KMS-11 (cell line): ENCODE results near the gene FOXA1.

ENCODE experiments used
- H2AFZ ChIP-seq: fragments of 200-600 bp; sonication (generic); 2 replicates; pipeline ENCODE4 v1.6.1; 2016; ENCODE audit warnings: antibody characterized with exemption, mixed run types, low read depth
- H3K27ac ChIP-seq: fragments of 200-600 bp; sonication (generic); 2 replicates; pipeline ENCODE4 v1.6.1; 2016; ENCODE audit warnings: mild to moderate bottlenecking, mixed run types
- H3K27me3 ChIP-seq: fragments of 200-600 bp; sonication (generic); 2 replicates; pipeline ENCODE4 v1.6.1; 2017; ENCODE audit warnings: mild to moderate bottlenecking, low read depth, mixed run types, moderate library complexity; ENCODE audit not compliant: insufficient read depth
- H3K36me3 ChIP-seq: fragments of 200-600 bp; sonication (generic); 2 replicates; pipeline ENCODE4 v1.6.1; 2017; ENCODE audit warnings: mild to moderate bottlenecking, mixed run types; ENCODE audit not compliant: insufficient read depth
- H3K4me1 ChIP-seq: fragments of 200-600 bp; sonication (generic); 2 replicates; pipeline ENCODE4 v1.6.1; 2016; ENCODE audit warnings: mild to moderate bottlenecking, low read depth, mixed run types; ENCODE audit not compliant: poor library complexity, severe bottlenecking
- H3K4me2 ChIP-seq: fragments of 200-600 bp; sonication (generic); 2 replicates; pipeline ENCODE4 v1.7.0; 2016; ENCODE audit warnings: mild to moderate bottlenecking, mixed run types
- H3K4me3 ChIP-seq: fragments of 200-600 bp; sonication (generic); IDR thresholded peaks from 2 replicates; pipeline ENCODE4 v1.6.1; 2017; ENCODE audit warnings: low read depth, low read length, mixed read lengths; ENCODE audit not compliant: insufficient read depth
- H3K79me2 ChIP-seq: fragments of 200-600 bp; sonication (generic); 2 replicates; pipeline ENCODE4 v1.6.1; 2016; ENCODE audit warnings: low read depth, mixed run types; ENCODE audit not compliant: insufficient read depth
- H3K9ac ChIP-seq: fragments of 200-600 bp; sonication (generic); 2 replicates; pipeline ENCODE4 v1.6.1; 2016; ENCODE audit warnings: mild to moderate bottlenecking, mixed run types
- H4K20me1 ChIP-seq: fragments of 200-600 bp; sonication (generic); 2 replicates; pipeline ENCODE4 v1.6.1; 2016; ENCODE audit warnings: mild to moderate bottlenecking, mixed run types; ENCODE audit not compliant: insufficient read depth
- TF ChIP-seq, protein P1 (sequence below): fragments of 200-600 bp; sonication (generic); conservative IDR thresholded peaks from 2 replicates; pipeline ENCODE4 v1.6.1; 2017; ENCODE audit warnings: low read depth, mild to moderate bottlenecking, antibody characterized with exemption, low read length, moderate library complexity, mixed read lengths

FOXA1 gene

DNA sequence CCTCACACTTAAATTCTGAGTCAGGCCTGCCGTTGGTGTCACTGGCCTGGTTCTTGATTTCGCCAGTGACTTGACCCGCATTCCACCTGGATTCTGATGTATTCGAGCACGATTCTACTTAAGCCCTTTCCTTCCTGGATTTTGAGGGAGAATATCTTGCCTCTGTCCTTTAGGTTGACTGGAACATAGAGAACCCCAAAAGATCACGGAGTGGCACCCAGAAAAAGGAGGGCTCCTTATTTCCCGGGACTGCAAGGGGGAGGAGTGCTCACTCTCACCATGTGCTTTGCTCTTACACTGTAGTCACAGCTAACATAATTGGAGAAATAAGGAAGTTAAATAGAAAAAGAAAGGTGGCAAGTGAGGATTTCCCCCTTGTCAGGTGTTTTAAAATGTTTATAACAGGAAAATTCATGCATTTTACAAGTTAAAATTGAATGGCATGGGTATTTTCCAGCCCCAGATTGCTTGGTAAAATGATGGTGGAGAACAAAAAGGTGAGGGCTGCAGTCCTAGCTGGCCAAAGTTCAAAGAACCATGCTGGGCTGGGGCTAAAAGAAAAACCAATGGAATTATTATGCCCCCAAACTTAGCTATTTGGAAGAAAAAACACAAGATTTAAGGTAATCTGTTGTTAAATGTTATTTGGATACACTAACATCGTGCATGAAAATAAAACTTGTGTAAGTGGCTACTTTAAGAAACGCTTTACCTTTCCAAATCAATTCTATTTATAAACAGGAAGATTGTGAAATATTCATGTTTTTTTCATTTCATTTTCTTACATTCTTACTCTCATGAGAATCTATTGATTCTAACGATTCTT lies 8.9 kb downstream of the FOXA1 start:
- no peak overlapping the region for H3K9ac ChIP-seq
- no peak overlapping the region for H2AFZ ChIP-seq
- H3K27me3 ChIP-seq, result no peaks in the 10 kb centered on the region
- H3K36me3 ChIP-seq, result no peaks in the 10 kb centered on the region
- no peak overlapping the region for H3K4me2 ChIP-seq
- no peak overlapping the region for H3K4me3 ChIP-seq
- no peak overlapping the region for H3K27ac ChIP-seq
- H3K4me1 ChIP-seq, result no peaks in the 10 kb centered on the region
- H4K20me1 ChIP-seq, result no peaks in the 10 kb centered on the region
- H3K79me2 ChIP-seq, result no peaks in the 10 kb centered on the region
- TF ChIP-seq, protein P1, sequence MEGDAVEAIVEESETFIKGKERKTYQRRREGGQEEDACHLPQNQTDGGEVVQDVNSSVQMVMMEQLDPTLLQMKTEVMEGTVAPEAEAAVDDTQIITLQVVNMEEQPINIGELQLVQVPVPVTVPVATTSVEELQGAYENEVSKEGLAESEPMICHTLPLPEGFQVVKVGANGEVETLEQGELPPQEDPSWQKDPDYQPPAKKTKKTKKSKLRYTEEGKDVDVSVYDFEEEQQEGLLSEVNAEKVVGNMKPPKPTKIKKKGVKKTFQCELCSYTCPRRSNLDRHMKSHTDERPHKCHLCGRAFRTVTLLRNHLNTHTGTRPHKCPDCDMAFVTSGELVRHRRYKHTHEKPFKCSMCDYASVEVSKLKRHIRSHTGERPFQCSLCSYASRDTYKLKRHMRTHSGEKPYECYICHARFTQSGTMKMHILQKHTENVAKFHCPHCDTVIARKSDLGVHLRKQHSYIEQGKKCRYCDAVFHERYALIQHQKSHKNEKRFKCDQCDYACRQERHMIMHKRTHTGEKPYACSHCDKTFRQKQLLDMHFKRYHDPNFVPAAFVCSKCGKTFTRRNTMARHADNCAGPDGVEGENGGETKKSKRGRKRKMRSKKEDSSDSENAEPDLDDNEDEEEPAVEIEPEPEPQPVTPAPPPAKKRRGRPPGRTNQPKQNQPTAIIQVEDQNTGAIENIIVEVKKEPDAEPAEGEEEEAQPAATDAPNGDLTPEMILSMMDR, result no peak

DNA sequence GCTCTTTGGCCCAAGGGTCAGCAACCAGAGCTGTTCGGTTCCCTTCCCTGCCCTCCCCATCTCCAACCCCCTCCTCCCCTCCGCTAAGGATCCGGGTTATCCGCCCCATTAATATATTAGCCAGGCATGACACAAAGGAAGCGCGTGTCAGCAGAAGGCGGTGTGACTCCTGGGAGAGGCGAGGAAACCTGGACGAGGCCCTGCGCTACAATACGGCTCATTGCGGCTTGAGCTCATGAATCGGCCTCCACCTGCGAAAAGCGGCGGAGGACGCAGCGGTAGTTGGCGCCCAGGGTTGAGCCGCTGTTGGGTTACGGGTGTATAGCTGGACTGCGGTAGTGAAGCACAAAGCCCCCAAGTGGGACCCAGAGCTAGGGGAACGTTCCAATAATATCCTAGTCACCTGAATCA lies 9.9 kb downstream of the FOXA1 start:
- H3K9ac ChIP-seq, result no peak overlapping the region
- H3K79me2 ChIP-seq, result no peaks in the 10 kb centered on the region
- H3K4me2 ChIP-seq, result no peak overlapping the region
- no peaks in the 10 kb centered on the region for H3K4me1 ChIP-seq
- H3K4me3 ChIP-seq, result no peak overlapping the region
- H3K27me3 ChIP-seq, result no peaks in the 10 kb centered on the region
- TF ChIP-seq, protein P1, result no peak
- H4K20me1 ChIP-seq, result no peaks in the 10 kb centered on the region
- H3K36me3 ChIP-seq, result no peaks in the 10 kb centered on the region
- no peak overlapping the region for H3K27ac ChIP-seq
- no peak overlapping the region for H2AFZ ChIP-seq

DNA sequence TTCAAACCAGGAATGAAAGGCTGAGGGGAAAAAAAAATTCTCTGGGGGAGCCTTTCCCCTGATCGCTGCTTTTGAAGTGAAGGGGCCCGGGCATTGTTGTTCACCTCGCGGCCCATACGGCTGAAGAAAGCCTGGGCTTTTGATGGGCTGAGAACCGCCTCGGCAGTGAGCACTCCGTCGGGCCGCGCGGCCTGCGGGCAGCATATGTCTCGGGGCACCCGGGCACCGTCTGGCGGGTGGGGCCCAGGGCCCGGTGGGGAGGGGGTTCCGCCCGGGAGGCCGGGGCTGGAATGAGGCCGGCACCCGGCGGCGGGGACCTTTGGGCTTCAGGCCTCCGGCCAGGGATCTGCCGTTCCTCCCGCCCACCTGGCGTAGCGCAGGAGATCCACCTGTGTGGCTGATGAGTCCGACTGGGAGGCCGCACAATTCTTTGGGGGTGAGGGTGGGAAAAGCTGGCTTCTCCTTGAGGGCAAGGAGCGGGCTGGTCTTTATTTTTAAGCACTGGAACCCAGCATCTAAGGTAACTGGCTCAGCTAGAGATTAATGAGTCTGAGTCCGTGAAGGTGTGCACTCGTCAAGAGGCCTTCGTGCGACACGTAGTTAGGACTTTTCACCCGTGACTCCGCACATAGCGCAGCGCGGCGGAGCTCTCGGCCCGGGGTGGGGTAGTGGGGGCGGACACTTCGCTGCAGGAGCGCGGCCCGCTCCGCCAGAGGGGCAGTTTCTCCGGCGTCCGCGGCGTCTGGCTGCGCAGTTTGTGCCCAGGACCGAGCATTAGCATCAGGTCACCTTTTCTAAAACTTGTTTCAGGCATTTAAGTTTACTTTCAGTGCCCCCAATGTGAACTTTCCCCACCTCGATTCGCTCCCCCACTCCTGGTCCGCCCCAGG lies 10.6 kb downstream of the FOXA1 start:
- Histone ChIP-seq H2AFZ (peak overlapping the region; percentile 69; the same call in 1 of the 2 replicates), H3K27ac (no peak overlapping the region), H3K79me2 (no peaks in the 10 kb centered on the region), H3K4me2 (no peak overlapping the region), H4K20me1 (no peaks in the 10 kb centered on the region), H3K4me3 (no peak overlapping the region), H3K9ac (no peak overlapping the region), H3K36me3 (no peaks in the 10 kb centered on the region), H3K4me1 (no peaks in the 10 kb centered on the region), H3K27me3 (no peaks in the 10 kb centered on the region)
- TF ChIP-seq, protein P1, result no peak

DNA sequence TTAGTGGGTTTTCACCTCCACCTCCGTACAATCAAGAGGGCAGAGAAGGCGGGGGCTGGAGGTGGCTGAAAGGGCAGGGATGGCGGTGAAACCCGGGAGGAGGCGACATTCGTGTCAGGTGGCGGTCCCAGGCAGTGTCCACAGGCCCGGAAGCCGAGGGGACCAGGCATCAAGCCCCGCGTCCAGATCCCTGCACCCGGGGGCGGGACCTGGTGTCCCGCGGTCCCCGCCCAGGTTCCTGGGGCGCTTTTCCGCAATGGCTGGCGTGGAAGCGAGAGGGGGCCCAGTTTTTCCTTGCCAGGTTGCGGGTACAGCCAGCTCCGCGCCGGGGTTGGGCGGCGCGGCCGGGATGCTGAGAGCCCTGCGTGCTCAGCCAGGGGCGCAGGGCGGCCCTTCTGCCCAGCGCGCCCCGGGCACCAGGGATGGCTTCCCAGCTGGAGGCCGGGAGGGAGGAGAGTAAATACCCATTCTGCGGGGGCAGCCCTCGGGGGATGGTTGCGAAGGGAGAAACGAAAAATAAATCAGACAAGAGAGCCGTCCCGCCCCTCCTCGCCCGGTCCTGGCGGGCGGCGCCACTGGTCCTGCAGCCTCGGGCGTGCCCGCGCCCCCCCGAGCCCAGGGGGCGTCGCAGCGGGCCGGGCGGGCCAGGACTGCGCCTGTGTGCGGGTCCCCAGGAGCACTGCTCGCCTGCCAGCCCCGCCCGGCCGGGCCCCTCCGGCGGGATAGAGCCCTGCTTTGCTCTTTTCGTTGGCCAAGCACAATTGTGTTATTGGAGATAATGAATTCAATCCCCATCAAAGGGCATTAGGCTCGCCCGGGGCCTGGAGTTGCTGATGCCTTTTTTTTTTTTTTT lies 11.5 kb downstream of the FOXA1 start:
- Histone ChIP-seq H3K27me3 (no peaks in the 10 kb centered on the region), H3K27ac (no peak overlapping the region), H4K20me1 (no peaks in the 10 kb centered on the region), H3K36me3 (no peaks in the 10 kb centered on the region), H3K9ac (no peak overlapping the region), H3K4me3 (no peak overlapping the region), H3K79me2 (no peaks in the 10 kb centered on the region), H3K4me1 (no peaks in the 10 kb centered on the region), H2AFZ (peak overlapping the region; percentile 69), H3K4me2 (no peak overlapping the region)
- TF ChIP-seq, protein P1, result no peak
